HL-60 (cell line): ENCODE measurements around the gene WDR91.

Experiments used
- DNase-seq, 2 experiments: peaks; one replicate each; pipeline ENCODE4 v3.0.0-alpha.2; 2010 to 2020; ENCODE audit warnings: low read depth in 1 of 2, low spot score in 1 of 2
- H3K27ac ChIP-seq: fragments of 250-450 bp; sonication (Bioruptor Pico); replicated peaks from 2 replicates; pipeline ENCODE4 v1.5.1; 2020; ENCODE audit warnings: mild to moderate bottlenecking, moderate library complexity
- H3K27me3 ChIP-seq: fragments of 250-450 bp; sonication (Bioruptor Pico); 2 replicates; pipeline ENCODE4 v1.5.1; 2021; ENCODE audit warnings: mild to moderate bottlenecking, moderate library complexity; ENCODE audit not compliant: insufficient read depth, poor library complexity, severe bottlenecking
- H3K4me3 ChIP-seq: replicated peaks from 2 replicates; pipeline ENCODE4 v1.5.1; 2011; ENCODE audit warnings: mild to moderate bottlenecking, control low read depth, low read length; ENCODE audit not compliant: insufficient read depth
- CTCF ChIP-seq: IDR thresholded peaks from one replicate; pipeline ENCODE4 v1.5.1; 2011; ENCODE audit warnings: low read length, control low read depth, inconsistent platforms; ENCODE audit not compliant: insufficient read depth
- GABPA ChIP-seq: IDR thresholded peaks from 2 replicates; pipeline ENCODE4 v1.6.1; 2012; ENCODE audit warnings: low read depth
- POLR2AphosphoS5 ChIP-seq: IDR thresholded peaks from 2 replicates; pipeline ENCODE4 v1.6.1; 2012; ENCODE audit warnings: low read depth
- REST ChIP-seq: IDR thresholded peaks from 2 replicates; pipeline ENCODE4 v1.6.1; 2012; ENCODE audit warnings: low read depth; ENCODE audit not compliant: insufficient replicate concordance
- SPI1 ChIP-seq: IDR thresholded peaks from 2 replicates; pipeline ENCODE4 v1.6.1; 2012; ENCODE audit warnings: low read depth, mild to moderate bottlenecking, borderline replicate concordance

The WDR91 gene

GRCh38 chr7:135151132-135151531, 60.2 kb downstream of the WDR91 start:
- H3K27me3 ChIP-seq, result no peaks in the 10 kb centered on the region
- no peak overlapping the region for H3K4me3 ChIP-seq
- TF ChIP-seq GABPA (no peak), CTCF (no peak), SPI1 (no peak), POLR2AphosphoS5 (no peak), REST (no peak)
- H3K27ac ChIP-seq, result peak overlapping the region; percentile 39; the same call in 1 of the 2 replicates
- DNase-seq, result no peak

DNA sequence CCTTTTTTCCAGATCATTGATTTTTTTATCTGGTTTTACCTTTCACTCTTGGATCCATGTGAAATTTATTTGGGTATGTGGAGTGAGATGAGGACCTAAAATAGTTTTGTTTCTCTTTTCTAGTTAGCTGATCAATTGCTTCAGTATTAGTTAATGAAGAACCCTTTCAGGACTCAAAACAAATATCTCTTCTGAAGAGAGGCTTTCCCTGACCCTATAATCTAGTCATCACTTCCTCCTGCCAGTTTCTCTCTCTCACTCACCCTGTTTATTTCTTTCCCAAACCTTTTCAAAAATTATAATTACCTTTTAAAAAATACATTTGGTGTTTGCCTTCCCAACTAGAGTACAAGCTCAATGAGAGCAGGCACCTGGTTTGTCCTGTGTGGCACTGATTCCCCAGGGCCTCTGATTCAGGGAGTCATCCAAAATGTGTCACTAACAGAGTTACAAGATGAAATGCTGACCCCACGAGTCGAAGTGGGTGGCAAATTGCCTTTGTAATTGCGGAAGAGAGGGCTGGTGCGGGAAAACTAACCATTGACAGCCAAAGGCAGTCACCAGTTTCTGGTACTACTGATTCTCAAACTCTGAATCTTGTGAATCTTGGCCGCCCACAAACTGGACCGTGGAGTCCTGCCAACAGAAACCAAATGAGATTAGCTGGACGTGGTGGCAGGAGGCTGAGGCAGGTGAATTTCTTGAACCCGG, 61.1 kb downstream of the WDR91 start:
- DNase-seq, result no peak
- Histone ChIP-seq H3K27ac (no peak overlapping the region), H3K4me3 (no peak overlapping the region), H3K27me3 (no peaks in the 10 kb centered on the region)
- no peak for TF ChIP-seq POLR2AphosphoS5
- TF ChIP-seq REST, result no peak
- no peak for TF ChIP-seq CTCF
- no peak for TF ChIP-seq SPI1
- TF ChIP-seq GABPA, result no peak

- Histone ChIP-seq H3K4me3 (peak within 1 kb of the TSS; percentile 38), H3K27ac (peak within 1 kb of the TSS; percentile 62), H3K27me3 (no peaks in the 10 kb centered on the region)
- no peak for DNase-seq
- TF ChIP-seq SPI1, result no peak; the same call in 1 of the 2 replicates
- TF ChIP-seq CTCF, result no peak
- no peak for TF ChIP-seq REST
- no peak for TF ChIP-seq GABPA
- no peak for TF ChIP-seq POLR2AphosphoS5
Measured at GRCh38 chr7:135147899-135148721, 63.2 kb downstream of the WDR91 start, which contains the start of gene TMEM140. Gene TMEM140 (plus strand): TSS chr7:135148072. CDS start chr7:135164442, 16,370 bp downstream.
